Heart right ventricle (tissue), 16 donors: ENCODE measurements around the gene SMYD2. TPM values are rescaled to one million over a fixed set of nuclear protein-coding genes. Genes with fewer than 3 reads are reported as not detected.

Experiments used
- ATAC-seq, 8 donors: fragments of 200-7000 bp; cut with Tn5 transposase; one replicate each; pipeline ENCODE4 v1.9.1; 2020; ENCODE audit warnings: mild to moderate bottlenecking in 8 of 8, moderate library complexity in 8 of 8, moderate number of reproducible peaks in 1 of 8
- DNase-seq, 2 donors: peaks; one replicate each; pipeline ENCODE4 v3.0.0-alpha.2; 2020
- H3K27ac ChIP-seq, 10 donors: fragments of 200-600 bp; sonication (generic) in 2 of 10; one replicate each; pipeline versions ENCODE4 v1.5.0 to v1.8.0; 2020 to 2022; ENCODE audit warnings: mild to moderate bottlenecking in 3 of 10
- H3K27me3 ChIP-seq, 7 donors: fragments of 200-600 bp; one replicate each; pipeline ENCODE4 v1.8.0; 2021 to 2022; ENCODE audit warnings: mild to moderate bottlenecking in 2 of 7
- H3K36me3 ChIP-seq, 9 donors: fragments of 200-600 bp; sonication (generic) in 1 of 9; one replicate each; pipeline versions ENCODE4 v1.5.0 to v1.8.0; 2020 to 2022; ENCODE audit warnings: mild to moderate bottlenecking in 2 of 9
- H3K4me1 ChIP-seq, 9 donors: fragments of 200-600 bp; sonication (generic) in 1 of 9; one replicate each; pipeline versions ENCODE4 v1.5.0 to v1.8.0; 2020 to 2022; ENCODE audit warnings: mild to moderate bottlenecking in 4 of 9
- H3K4me3 ChIP-seq, 10 donors: fragments of 200-600 bp; sonication (generic) in 2 of 10; one replicate each; pipeline versions ENCODE4 v1.5.0 to v1.8.0; 2020 to 2022; ENCODE audit warnings: mild to moderate bottlenecking in 7 of 10, moderate library complexity in 2 of 10
- H3K9me3 ChIP-seq, 11 donors: fragments of 200-600 bp in 10 of 11; sonication (generic) in 2 of 11; one replicate each; pipeline versions ENCODE4 v1.5.0 to v1.8.0; 2013 to 2022; ENCODE audit warnings: mild to moderate bottlenecking in 2 of 11, control low read depth in 1 of 11, moderate library complexity in 1 of 11
- WGBS, 2 donors: extraction: QIAGEN DNeasy Blood & Tissue Kit; methylation state at CpG; one replicate each; pipeline ENCODE4 v1.1.7; 2013; ENCODE audit warnings: inconsistent platforms in 1 of 2; 5-methylcytosine and 5-hydroxymethylcytosine counted together
- intact Hi-C, 10 donors: fragments of 100-400 bp; cut with DNase I; formaldehyde crosslinking; loops; one replicate each; pipeline versions ENCODE4 v1.11.1 to v1.14.2; 2022
- polyA plus RNA-seq, 2 donors: library from polyadenylated mRNA; stranded (reverse); fragments of 200-250 nt; gene quantifications; one replicate each; pipeline ENCODE4 v1.2.3, GENCODE V29; 2013
- total RNA-seq, 10 donors: library from RNA; stranded (reverse); fragmentation: NEBNext Ultra II Directional in 3 of 10; extraction: Animal tissue kit (Norgen Biotek cat#: 25700) in 3 of 10; gene quantifications; one replicate each; pipeline versions ENCODE4 v1.2.1 to v1.2.4, GENCODE V29; 2021 to 2023
- TF ChIP-seq, protein P1 (sequence below), 9 donors: fragments of 200-600 bp; sonication (generic) in 2 of 9; IDR thresholded peaks; one replicate each; pipeline versions ENCODE4 v1.5.0 to v1.8.0; 2021 to 2022; ENCODE audit warnings: antibody characterized with exemption in 9 of 9, mild to moderate bottlenecking in 5 of 9, moderate library complexity in 1 of 9
- donor health status: Arrhythmogenic right ventricular cardiomyopathy.
- donor health status: ischemic (EF 13 %, LVEDD 7.1; RV severe dilation, severe dysfunction).
- donor health status: healthy with polysubstance abuse.
- donor health status: DM: no; HTN: yes; CAD: no.
- donor health status: DM: no; HTN: no; CAD: no.
- donor health status: ischemic (EF 25% LVEDD 6.9; RV normal size, moderate dysfunction).
- donor health status: ischemic (EF 25% LVEDD 5.7; RV mildly dilated, moderate dysfunction).
- donor health status: healthy.
- donor health status: DM: yes; HTN: yes; CAD: no.
- donor health status: Ischemic cardiomyopathy.
- donor health status: ischemic (EF 35%, LVEDD 5.7; RV mildly dilated, moderate dysfunction).
- donor health status: nonischemic (EF 11% LVEDD 7.7; RV severe dilation, severe dysfunction).
- donor health status: DM: yes; HTN: yes; CAD: no.
- donor health status: PGD.
- donor health status: ischemic (EF 29% LVEDD 5.4; RV normal size, mild dysfunction).
- donor health status: nonischemic (EF 23%, LVEDD 6.1; RV moderate dilation, normal function).

Gene SMYD2
- total and polyA plus RNA-seq, 12 donors, result 97.3 to 438 (median 292) TPM

DNA sequence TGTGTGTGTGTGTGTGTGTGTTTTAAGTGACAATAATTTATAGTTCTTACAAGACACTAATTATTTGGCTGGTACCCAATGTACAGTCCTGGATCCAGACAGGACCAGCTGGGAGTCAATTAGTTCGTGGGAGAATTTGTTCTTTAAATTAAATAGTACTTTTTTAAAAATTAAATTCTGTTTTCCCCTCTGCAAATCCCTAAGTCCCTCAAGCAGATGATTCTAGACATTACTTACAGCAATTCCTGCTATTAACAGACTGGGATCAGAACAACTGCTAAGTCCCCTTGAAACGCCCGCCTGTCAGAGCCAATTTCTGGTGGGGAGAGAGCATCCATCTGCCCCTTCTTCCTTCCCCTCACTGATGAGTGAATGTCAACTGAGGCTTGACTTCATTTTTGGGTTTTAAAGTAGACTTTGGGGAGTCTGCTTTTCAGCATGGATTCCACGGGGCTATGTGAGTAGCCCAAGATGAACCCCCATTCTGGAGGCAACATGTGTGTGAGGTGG is 83.9 kb downstream of the SMYD2 start:
- WGBS, 2 donors, result 74 to 81% methylated on average over 4 of the region's 4 CpGs
- peaks cover 6 to 52% (median 40%) of the 10 kb centered on the region in 9 donors for H3K4me1 ChIP-seq
- intact Hi-C loops, result no loop called here

DNA sequence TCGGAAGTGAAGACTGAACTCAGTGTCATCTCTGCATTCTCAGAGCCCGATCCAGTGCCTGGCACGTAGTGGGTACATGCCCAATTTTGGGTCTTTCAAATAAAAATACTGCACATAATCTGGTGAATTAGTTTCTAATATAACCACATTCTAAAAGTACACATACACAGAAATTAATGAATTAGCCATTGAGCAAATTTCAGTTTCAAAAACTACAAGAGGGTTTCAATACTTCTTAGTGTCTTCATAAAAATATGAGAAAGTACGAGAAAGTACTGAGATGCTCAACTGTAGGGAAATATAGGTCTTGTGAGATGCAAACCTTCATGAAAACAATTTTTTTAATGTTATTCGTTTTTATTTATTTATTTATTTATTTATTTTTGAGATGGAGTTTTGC is 86.9 kb downstream of the SMYD2 start:
- no peak for DNase-seq
- TF ChIP-seq, protein P1, sequence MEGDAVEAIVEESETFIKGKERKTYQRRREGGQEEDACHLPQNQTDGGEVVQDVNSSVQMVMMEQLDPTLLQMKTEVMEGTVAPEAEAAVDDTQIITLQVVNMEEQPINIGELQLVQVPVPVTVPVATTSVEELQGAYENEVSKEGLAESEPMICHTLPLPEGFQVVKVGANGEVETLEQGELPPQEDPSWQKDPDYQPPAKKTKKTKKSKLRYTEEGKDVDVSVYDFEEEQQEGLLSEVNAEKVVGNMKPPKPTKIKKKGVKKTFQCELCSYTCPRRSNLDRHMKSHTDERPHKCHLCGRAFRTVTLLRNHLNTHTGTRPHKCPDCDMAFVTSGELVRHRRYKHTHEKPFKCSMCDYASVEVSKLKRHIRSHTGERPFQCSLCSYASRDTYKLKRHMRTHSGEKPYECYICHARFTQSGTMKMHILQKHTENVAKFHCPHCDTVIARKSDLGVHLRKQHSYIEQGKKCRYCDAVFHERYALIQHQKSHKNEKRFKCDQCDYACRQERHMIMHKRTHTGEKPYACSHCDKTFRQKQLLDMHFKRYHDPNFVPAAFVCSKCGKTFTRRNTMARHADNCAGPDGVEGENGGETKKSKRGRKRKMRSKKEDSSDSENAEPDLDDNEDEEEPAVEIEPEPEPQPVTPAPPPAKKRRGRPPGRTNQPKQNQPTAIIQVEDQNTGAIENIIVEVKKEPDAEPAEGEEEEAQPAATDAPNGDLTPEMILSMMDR (IDR thresholded peaks at IDR 0.05), result no peak
- Histone ChIP-seq H3K27ac (no peak overlapping the region), H3K36me3 (peaks cover 0 to 82% (median 7%) of the 10 kb centered on the region in 9 donors), H3K4me3 (no peak overlapping the region), H3K27me3 (no peaks in the 10 kb centered on the region), H3K4me1 (peaks cover 0 to 52% (median 39%) of the 10 kb centered on the region in 9 donors), H3K9me3 (no peaks in the 10 kb centered on the region)
- no peak for ATAC-seq
- 96 to 99% methylated on average over 5 of the region's 5 CpGs for WGBS, 2 donors
- intact Hi-C loops, result no loop called here

More for the DNA sequence above, 83.9 kb downstream of the SMYD2 start:
- Histone ChIP-seq H3K27me3 (no peaks in the 10 kb centered on the region), H3K4me3 (no peak overlapping the region), H3K27ac (peak overlapping the region in 2 of 10 donors; percentile 9 to 58), H3K9me3 (no peaks in the 10 kb centered on the region), H3K36me3 (peaks cover 0 to 77% (median 7%) of the 10 kb centered on the region in 9 donors)
- DNase-seq (no peak), ATAC-seq (no peak)
- TF ChIP-seq, protein P1 (IDR thresholded peaks at IDR 0.05), result no peak

DNA sequence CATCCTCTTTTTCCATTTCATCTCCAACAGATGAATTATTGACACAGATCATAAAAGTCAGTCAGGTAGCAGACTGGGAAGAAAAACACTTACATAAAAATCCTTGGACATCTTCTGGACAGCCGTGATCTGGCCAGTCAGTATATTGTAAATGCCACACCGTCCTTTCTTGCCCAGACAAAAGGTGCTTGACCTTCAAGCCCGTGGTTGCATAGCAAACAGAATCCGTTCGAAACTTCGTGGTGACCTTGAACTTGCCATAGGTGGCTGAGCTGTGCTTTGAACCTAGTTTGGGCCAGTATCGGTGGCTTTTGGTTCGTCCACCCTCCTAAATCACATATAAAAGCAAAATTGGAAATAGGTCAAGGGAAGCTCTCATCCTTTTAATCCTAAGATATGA is 88.4 kb downstream of the SMYD2 start:
- WGBS, 2 donors, result 82 to 91% methylated on average over 8 of the region's 8 CpGs
- H3K9me3 ChIP-seq, result no peaks in the 10 kb centered on the region
- ATAC-seq, result no peak
- no peak overlapping the region for H3K4me3 ChIP-seq
- peaks cover 0 to 77% (median 7%) of the 10 kb centered on the region in 9 donors for H3K36me3 ChIP-seq
- no peak for DNase-seq
- peak overlapping the region in 1 of 10 donors; percentile 39 for H3K27ac ChIP-seq
- intact Hi-C loops, result no loop called here
- H3K4me1 ChIP-seq, result peaks cover 0 to 41% (median 26%) of the 10 kb centered on the region in 9 donors
- no peaks in the 10 kb centered on the region for H3K27me3 ChIP-seq
- TF ChIP-seq, protein P1 (IDR thresholded peaks at IDR 0.05), result no peak

GRCh38 chr1:214370615-214371014 is 89.7 kb downstream of the SMYD2 start:
- H3K9me3 ChIP-seq, result no peaks in the 10 kb centered on the region
- H3K27ac ChIP-seq, result peak overlapping the region in 3 of 10 donors; percentile 67 to 71 (median 68)
- H3K4me1 ChIP-seq, result peaks cover 0 to 33% (median 20%) of the 10 kb centered on the region in 9 donors
- TF ChIP-seq, protein P1 (IDR thresholded peaks at IDR 0.05), result no peak
- no peak for DNase-seq
- WGBS, 2 donors, result 79 to 81% methylated on average over 3 of the region's 3 CpGs
- no peaks in the 10 kb centered on the region for H3K27me3 ChIP-seq
- no peak overlapping the region for H3K4me3 ChIP-seq
- intact Hi-C loops, result loop anchor here in 1 of 10 donors (5.0 kb wide), 1 partner anchor 33 kb away; no protein-coding TSS in a partner anchor
- peak in 2 of 8 donors; percentile 28 to 34 for ATAC-seq
- peaks cover 0 to 81% (median 7%) of the 10 kb centered on the region in 9 donors for H3K36me3 ChIP-seq
